ENCODE data around the gene NOXO1.
"Not testable (repeated sequence)": the region's sequence is repeated elsewhere in the genome, so short reads cannot be mapped to it uniquely, and the experiment has no call there.

The NOXO1 gene

GRCh38 chr16:1959269-1960039, 21.8 kb downstream of the NOXO1 start, which contains the start of gene NDUFB10:
NDUFB10 (plus strand) TSS chr16:1959538; CDS start chr16:1959625, 87 bp downstream.
- peak; percentile 93 to 94 for DNase-seq

GRCh38 chr16:1958715-1959268, 22.5 kb downstream of the NOXO1 start:
- DNase-seq = no peak

- not testable (repeated sequence) for DNase-seq
Observed at GRCh38 chr16:1958143-1958491, 23.2 kb downstream of the NOXO1 start.

- not testable (repeated sequence) for DNase-seq
Observed at GRCh38 chr16:1957434-1958142, 23.7 kb downstream of the NOXO1 start.

GRCh38 chr16:1953734-1954133, 27.5 kb downstream of the NOXO1 start:
- no peak for DNase-seq

- no peak for DNase-seq
Observed at GRCh38 chr16:1950559-1950958, 30.7 kb downstream of the NOXO1 start.

- no peak for DNase-seq
Observed at GRCh38 chr16:1950047-1950446, 31.2 kb downstream of the NOXO1 start.

GRCh38 chr16:1949507-1949906, 31.8 kb downstream of the NOXO1 start:
- no peak for DNase-seq

- no peak for DNase-seq
Observed at GRCh38 chr16:1947369-1947670, 33.9 kb downstream of the NOXO1 start.

- no peak for DNase-seq
Observed at GRCh38 chr16:1946495-1947368, 34.5 kb downstream of the NOXO1 start.

- no peak for DNase-seq
Observed at GRCh38 chr16:1945559-1946391, 35.5 kb downstream of the NOXO1 start.

- DNase-seq = no peak
Observed at GRCh38 chr16:1944612-1945199, 36.6 kb downstream of the NOXO1 start.

GRCh38 chr16:1942810-1943726, 38.2 kb downstream of the NOXO1 start, which contains the start of gene MSRB1:
MSRB1 (minus strand) TSS chr16:1943199; CDS start chr16:1943156, 43 bp downstream.
- DNase-seq = peak; percentile 100

GRCh38 chr16:1942047-1942809, 39.0 kb downstream of the NOXO1 start:
- peak in 1 of 2 experiments; percentile 36 for DNase-seq

- DNase-seq = no peak
Observed at GRCh38 chr16:1941162-1942046, 39.9 kb downstream of the NOXO1 start.

- no peak for DNase-seq
Observed at GRCh38 chr16:1940273-1941161, 40.8 kb downstream of the NOXO1 start.

GRCh38 chr16:1939833-1940232, 41.4 kb downstream of the NOXO1 start:
- DNase-seq = not testable (repeated sequence)

GRCh38 chr16:1938910-1939309, 42.4 kb downstream of the NOXO1 start:
- no peak for DNase-seq

Data from activated CD4-positive, alpha-beta T cell treated with anti-CD3 and anti-CD28 coated beads, Interleukin-2, amount 50 U/mL, for 48 hours (primary cell).